GM03348 (cell line): ENCODE measurements around the gene HRAS.
A peak's percentile ranks its signal among the peaks of the same experiment; 100 is the strongest.
"Not testable (repeated sequence)": the region's sequence is repeated elsewhere in the genome, so short reads cannot be mapped to it uniquely, and the experiment has no call there.

Experiments
- DNase-seq: peaks from one replicate; pipeline ENCODE4 v3.0.0; 2012; ENCODE audit warnings: low spot score

The HRAS gene

DNA sequence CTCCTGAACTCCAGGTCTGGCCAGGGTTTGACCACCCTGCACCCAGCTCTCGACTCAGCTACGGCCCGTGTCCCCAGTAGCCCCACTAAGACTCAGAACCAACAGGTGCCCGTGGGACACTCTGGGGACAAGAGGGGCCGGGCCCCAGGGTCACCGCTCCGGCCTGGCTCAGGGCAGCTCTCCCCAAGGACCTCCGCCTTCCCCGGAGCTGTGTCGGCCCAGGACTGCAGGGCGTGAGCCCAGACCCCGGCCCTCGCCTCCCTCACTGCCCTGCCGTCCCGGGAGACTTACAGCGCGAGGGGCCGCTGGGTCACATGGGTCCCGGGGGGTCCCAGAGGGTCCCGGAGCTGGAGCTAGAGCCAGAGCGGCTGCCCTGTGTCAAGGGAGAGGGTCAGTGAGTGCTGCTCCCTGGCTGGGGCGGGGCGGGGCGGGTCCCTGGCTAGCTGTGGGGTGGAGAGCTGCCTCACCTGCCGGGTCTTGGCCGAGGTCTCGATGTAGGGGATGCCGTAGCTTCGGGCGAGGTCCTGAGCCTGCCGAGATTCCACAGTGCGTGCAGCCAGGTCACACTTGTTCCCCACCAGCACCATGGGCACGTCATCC lies 2.3 kb downstream of the HRAS start:
- no peak for DNase-seq

DNA sequence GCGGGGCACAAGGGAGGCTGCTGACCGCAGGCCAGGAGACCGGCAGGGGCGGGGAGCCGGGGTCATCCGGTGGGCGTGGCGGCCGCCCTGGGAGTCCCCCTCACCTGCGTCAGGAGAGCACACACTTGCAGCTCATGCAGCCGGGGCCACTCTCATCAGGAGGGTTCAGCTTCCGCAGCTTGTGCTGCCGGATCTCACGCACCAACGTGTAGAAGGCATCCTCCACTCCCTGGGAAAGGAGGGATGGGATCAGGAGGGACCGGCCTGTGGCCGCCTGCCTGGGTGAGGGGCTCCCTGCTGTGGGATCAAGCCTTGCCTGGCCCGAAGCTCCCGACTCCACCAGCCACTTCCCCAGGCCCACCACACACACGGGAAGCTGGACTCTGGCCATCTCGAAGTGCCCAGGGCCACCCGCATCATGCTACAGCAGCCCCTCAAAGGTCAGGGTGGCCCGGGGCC lies 2.8 kb downstream of the HRAS start:
- no peak for DNase-seq

DNA sequence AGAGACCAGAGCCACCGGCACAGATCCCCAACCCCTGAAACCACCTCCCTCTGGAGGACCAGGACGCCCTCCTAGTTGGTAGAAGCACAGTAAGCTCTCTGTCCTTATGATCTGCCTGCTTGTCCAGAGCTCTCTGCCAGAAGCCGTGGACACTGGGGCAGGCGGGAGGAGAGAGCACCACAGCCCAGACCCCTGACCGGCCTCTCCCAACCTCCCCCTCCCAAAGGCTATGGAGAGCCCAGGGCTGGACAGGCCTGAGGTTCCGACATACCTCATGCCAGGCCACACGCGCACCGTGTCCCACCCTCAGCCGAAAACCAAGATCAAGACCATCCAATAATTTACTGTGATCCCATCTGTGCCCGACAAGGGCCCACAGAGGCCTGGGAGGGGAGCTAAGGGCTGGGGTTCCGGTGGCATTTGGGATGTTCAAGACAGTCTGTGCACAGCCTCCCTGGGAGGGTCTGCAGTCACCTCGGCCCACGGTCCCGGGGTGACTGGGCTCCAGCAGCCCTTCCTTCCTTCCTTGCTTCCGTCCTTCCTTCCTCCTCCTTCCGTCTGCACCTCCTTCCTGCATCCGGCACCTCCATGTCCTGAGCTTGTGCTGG lies 3.4 kb downstream of the HRAS start:
- DNase-seq = no peak

DNA sequence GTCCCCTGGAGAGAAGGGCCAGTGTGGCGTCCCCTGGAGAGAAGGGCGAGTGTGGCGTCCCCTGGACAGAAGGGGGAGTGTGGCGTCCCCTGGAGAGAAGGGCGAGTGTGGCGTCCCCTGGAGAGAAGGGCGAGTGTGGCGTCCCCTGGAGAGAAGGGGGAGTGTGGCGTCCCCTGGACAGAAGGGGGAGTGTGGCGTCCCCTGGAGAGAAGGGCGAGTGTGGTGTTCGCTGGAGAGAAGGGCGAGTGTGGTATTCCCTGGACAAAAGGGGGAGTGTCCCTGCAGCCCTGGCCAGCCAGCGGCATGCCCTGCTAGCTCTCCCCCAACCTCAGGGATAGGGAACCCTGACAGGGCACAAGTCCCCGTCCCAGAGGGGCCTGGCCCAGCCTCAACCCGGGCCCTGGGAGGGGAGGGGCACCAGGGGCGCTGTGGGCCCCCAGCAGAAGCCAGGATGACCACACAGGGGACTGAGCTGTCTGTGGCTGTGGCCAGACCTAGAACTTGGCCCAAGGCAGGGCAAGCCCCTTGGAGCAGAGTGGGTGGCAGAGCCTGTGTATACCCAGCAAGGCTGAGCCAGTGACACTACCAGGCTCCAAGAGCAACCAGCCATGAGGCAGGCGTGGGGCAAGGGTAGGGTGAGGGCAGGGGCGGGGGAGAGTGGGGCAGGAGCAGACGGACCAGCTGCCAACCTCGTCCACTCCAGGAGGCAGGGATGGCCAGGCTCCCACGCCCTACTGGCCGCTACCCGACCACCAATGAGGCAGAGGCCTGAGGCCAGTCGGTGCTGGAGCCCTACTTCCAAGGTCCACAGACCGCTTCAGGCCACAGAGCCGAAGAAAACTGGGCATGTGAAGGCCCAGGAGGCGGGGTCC lies 4.2 kb downstream of the HRAS start:
- DNase-seq = no peak

DNA sequence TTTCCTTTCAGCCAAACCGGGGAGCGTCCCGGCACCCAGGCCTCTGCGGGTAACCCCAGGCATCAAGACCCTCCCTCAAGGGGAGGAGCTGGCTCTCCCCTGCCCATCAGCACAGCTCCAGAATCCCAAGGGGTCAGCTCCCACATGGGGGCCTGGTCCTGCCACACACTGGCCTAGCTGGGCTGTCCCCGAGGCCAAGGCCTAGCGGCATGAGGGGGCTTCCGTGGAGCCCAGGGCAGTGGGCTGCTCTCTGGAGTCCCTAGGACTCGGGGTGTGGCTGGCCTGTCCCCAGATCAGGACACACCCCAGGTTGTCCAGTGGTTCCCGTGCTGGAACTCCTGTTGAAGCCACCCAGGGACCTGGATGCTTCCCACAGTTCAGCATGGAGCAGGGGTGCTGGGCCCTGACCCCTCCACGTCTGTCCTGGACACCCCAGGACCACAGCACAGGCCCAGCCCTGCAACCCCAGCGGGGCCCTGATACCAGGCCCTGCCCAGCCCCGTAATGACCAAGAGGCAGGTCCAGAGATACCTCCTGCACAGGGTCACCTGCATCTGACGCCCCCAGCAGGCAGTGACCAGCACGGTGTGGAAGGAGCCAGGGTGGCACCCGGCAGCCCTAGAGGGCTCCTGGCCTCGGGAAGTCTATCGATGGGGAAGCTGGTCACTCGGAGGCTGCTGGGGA lies 5.5 kb downstream of the HRAS start:
- DNase-seq = no peak

DNA sequence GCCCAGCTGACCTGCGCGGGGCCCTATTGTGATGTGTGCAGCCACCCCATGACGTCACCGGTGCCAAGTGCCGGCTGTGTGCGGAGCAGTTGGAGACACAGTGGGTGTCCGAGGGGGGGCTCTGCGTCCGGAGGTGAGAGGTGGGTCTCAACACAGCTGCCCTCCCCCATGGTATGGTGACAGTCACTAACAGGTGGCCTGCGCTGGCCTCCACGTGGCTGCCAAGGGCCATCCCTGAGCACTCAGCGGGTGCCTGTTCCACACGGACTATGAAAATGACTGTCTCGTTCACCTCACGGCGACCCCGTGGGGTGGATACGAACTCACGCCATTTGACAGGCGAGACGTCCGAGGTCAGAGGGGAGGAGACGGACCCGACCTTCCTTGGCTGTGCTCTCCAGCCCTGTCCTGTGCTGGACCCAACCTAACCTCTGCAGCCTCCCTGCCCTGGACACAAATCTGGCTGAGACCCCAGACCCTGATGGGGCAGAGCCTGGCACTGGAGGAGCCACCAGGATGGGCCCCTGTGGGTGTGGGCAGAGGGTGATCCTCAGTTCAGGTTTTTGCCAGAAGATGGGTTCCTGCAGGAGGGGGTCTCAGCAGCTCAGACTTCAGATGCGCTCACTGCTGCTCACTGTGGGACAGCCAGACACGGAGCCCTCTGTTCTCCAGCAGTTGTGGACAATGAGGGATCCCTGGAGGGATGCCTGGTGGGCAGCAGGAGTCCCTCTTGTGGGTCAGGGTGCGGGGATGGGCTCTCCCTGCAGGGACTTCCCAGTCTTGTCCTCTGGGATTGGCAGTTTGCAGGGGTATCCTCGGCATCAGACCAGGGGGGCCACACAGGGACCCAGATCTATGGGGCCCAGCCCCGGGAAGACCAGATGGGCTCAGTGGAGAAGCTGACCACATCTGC lies 6.3 kb downstream of the HRAS start:
- DNase-seq = no peak

DNA sequence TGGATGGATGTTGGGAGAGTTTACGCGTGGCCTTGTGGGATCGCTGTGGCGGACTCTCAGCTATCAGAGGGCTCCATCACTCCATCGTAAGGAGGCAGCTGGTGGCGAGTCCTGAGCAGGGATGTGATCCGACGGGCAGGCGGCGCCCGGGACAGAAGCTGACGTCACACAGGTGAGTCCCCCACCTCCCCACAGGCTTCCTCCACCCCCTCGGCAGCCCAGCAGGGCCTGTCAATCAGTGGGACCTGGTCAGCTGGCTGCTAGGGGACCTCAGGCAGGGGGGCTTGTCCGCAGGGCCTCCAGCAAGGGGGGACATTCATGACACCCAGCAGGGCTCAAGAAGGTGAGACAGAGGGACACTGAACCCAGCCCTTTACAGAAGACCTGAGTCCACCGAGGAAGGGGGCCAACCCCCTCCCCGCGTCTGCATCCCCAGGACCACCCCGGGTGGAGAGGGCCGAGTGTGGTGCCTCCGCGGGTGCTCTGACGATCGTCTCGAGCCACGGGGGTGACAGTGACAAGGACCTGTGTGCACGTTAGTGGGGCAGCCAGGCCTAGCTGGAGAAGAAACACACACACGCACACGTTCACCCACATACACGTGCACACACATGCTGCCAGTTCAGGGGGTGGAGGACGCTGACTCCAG lies 7.1 kb downstream of the HRAS start:
- no peak for DNase-seq

DNA sequence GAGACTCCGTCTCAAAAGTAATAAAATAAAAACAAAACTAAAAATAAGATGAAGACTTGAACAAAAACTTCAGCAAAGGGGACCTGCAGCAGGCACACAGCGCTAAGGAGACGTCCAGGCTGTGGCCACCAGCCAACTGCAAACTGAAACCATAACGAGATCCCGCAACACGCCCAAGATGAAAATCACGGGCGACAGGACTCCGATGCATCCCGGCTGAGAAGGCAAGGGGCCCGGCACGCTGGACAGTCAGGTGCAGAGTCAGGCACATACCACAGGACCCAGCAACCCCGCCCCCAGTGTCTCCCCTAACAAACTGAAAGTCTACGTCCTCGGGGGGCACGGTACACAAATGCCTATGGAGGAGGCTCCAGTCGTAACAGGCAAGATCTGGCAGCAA lies 9.2 kb downstream of the HRAS start:
- no peak for DNase-seq

DNA sequence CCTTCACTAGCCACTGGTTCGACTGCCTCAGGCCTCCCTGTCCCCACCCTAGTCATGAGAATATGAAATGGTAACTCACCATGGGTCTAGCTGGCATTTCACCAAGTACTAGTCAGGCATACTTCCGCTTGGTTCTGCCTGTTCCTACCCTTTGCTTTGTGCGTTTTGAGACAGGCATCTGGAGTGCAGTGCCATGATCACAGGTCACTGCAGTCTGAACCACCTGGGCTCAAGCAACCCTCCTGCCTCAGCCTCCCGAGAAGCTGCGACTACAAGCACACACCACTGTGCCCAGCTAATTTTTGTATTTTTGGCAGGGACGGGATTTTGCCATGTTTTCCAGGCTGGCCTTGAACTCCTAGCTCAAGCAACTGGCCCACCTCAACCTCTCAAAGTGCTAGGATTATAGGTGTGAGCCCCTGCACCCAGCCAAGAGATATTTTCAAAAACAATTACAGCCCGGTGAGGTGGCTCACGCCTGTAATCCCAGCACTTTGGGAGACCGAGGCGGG lies 14.1 kb downstream of the HRAS start:
- DNase-seq = no peak

DNA sequence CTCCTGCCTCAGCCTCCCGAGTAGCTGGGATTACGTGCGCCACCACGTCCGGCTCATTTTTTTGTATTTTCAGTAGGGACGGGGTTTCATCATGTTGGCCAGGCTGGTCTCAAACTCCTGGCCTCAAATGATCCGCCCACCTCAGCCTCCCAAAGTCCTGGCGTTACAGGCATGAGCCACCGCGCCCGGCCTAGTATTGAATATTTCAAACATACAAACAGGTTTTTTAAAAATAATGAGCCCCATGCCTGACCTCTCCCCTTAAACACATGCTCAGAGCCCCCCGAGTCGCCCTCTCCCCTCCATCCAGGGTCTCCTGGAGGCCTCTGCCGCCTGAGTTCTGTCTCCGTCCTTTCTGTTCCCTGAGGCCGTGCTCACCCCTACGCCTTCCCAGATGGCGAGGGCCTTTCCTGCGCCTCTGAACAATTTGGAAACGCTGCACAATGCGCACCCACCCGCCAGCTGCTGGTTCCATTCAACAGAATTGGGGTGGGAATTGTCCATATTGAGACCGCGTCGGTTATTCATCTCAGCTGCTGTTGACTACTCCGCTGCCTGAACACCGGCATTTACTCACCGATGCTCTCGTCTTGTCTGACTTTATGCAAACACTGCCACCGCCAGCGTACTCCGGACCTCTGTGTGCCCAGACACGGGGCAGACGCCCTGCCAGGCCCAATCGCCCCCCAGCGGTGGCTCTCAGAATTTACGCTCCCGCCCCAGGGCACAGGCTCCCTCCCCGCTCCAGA lies 14.8 kb downstream of the HRAS start:
- no peak for DNase-seq

DNA sequence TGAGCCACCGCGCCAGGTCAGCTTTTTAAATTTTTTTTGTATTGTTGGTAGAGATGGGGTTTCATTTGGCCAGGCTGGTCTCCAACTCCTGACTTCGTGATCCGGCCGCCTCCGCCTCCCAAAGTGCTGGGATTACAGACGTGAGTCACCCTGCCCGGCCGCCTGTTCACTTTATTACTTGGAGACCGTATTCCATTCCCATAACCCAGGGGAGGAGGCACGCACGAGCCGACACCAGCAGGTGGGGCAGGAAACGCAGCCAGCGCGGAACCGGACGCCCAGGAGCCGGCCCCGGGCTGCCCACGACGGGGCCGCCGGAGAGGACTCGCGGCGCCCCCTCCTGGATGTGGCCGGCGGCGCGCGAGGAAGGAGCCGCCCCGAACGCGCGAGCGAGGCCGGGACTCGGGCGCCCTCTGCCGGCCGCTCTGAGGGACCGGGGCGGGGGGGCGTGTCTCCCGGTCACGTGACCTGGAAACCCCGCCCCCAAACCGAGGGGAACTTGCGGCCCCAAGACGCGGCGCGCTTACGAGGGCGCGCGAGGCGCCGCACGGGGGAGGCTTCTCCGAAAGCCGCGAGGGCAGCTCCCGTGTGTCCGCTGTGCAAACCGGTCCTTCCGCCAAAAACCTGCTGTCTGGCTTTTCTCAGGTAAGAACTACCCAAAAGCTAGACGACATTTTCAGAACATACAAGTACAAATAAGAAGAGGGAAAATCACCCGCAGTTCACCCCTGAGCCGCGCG lies 16.7 kb downstream of the HRAS start:
- DNase-seq = peak; percentile 96

DNA sequence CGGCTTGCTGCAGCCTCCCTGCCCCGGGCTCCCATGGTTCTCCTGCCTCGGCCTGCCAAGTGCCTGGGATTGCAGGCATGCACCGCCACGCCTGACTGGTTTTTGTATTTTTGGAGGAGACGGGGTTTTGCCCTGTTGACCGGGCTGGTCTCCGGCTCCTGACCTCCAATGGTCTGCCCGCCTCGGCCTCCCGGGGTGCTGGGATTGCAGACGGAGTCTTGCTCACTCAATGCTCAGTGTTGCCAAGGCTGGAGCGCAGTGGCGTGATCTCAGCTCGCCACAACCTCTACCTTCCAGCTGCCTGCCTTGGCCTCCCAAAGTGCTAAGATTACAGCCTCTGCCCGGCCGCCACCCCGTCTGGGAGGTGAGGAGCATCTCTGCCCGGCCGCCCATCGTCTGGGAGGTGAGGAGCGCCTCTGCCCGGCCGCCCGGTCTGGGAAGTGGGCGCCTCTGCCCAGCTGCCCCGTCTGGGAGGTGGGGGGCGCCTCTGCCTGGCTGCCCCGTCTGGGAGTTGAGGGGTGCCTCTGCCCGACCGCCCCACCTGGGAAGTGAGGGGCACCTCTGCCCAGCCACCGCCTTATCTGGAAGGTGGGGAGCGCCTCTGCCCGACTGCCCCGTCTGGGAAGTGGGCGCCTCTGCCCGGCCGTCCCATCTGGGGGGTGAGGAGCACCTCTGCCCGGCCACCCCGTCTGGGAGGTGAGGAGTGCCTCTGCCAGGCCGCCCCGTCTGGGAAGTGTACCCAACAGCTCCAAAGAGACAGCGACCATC lies 18.3 kb downstream of the HRAS start:
- not testable (repeated sequence) for DNase-seq

DNA sequence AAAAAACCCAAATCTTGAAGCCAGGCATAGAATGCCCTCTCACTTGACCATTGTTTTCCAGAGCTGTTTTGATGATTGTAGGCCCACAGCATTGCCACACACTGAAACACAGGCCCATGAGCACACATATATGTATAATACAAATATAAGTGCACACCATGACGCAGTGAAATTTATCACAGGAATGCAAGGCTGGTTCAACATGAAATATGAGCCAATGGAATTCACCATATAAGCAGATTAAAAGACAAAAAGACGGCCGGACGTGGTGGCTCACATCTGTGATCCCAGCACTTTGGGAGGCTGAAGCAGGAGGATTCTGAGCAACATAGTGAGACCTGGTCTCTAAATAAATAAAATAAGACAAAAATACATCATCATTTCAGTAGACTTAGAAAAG lies 19.0 kb downstream of the HRAS start:
- DNase-seq = no peak

DNA sequence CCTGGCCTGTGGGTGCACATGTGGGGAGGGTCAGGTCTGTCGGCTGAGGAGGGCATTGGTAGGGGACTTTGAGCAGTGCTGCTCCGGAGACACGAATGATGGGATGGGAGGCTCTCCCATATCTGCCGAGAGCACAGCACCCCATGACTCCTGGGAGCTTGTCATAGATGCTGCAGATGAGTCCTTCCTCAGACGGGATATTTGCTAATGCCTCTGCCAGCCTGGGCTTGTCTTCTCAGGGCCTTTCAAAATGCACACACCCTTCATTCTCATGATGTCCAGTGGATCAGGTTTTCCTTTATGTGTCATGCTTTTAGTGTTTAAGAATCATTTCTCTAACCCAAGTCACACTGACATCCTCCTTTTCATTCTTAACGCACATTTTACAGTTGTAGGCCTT lies 20.2 kb downstream of the HRAS start:
- DNase-seq = no peak

DNA sequence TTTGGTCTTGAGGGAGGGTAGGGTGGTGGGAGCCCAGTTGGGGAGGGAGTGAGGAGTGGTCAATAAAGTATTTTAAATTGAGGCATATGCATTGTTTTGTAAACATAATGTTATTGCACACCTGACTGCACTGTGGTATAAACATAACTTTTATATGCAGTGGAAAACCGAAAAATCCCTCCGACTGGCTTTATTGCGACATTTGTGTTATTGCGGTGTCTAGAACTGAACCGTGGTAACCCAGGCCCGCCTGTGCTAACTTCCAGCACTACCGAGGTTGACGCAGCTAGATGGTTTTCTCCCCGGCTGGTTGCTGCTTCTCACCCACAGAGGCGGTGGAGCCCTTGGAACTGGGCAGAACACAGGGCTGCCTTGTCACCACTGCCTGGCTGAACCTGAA lies 20.8 kb downstream of the HRAS start:
- no peak for DNase-seq

DNA sequence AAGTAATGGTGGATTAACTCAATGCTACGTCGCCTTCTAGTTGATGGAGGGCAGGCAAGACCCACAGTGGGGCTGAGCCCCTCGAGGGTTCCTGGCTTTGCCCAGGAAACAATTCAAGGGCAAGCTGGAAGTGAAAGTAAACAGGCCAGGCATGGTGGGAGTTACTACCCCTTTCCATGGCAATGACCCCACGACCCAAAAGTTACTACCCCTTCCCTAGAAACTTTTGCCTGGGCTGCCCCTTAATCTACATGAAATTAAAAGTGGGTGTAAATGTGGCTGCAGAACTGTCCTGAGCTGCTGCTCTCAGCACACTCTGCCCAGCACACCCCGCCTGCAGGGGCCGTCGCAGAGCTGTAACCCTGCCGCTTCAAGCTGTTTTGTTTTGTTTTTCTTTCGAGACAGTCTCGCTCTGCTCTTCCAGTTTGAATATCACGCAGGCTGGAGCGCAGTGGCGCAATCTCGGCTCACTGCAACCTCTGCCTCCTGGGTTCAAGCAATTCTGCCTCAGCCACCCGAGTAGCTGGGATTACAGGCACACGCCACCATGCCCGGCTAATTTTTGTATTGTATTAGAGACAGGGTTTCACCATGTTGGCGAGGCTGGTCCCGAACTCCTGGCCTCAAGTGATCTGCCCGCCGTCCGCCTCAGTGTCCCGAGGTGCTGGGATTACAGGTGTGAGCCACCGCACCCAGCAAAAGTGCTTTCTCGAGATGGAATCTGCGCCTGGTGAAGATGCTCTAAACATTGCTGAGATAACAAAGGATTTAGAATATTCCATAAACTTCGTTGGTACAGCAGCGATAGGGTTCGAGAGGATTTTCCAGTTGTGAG lies 22.4 kb downstream of the HRAS start:
- no peak for DNase-seq

DNA sequence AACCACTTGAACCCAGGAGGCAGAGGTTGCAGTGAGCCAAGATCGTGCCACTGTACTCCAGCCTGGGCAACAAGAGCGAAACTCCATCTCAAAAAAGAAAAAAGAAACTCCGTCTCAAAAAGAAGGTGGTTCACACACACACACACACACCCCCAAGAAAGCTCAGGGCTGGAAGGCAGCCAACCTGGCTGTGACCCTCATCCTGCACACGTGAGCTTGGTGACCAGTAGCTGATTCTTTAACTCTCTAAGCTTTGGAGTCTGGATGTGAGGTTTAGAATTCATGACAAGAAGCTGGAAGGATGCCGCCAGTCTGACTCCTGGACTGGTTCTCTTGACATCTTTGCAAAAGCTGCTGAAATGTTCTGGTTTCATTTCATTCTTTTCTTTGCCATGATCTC lies 26.4 kb downstream of the HRAS start:
- DNase-seq = no peak
